Liver (tissue), 9 donors: ENCODE data around the gene CRACR2A. TPM values are rescaled to one million over a fixed set of nuclear protein-coding genes. Genes with fewer than 3 reads are reported as not detected.

Source experiments
- DNase-seq: peaks from one replicate; pipeline ENCODE4 v3.0.0-alpha.2; 2017; ENCODE audit warnings: low spot score
- H3K27ac ChIP-seq, 2 donors: one replicate each; pipeline ENCODE4 v1.7.0; 2013; ENCODE audit warnings: inconsistent platforms in 2 of 2, low read length in 2 of 2, control low read depth in 1 of 2, low read depth in 1 of 2, mild to moderate bottlenecking in 1 of 2
- H3K27me3 ChIP-seq, 4 donors: one replicate each; pipeline versions ENCODE4 v1.6.1 to v1.7.0; 2013; ENCODE audit warnings: low read length in 3 of 4, inconsistent platforms in 1 of 4, mild to moderate bottlenecking in 1 of 4, moderate library complexity in 1 of 4; ENCODE audit not compliant: control insufficient read depth in 4 of 4, insufficient read depth in 4 of 4
- H3K36me3 ChIP-seq, 4 donors: one replicate each; pipeline versions ENCODE4 v1.6.1 to v1.7.0; 2013; ENCODE audit warnings: low read length in 3 of 4, mild to moderate bottlenecking in 3 of 4, low read depth in 1 of 4, moderate library complexity in 1 of 4; ENCODE audit not compliant: control insufficient read depth in 4 of 4, insufficient read depth in 3 of 4
- H3K4me1 ChIP-seq, 4 donors: one replicate each; pipeline versions ENCODE4 v1.6.1 to v1.7.0; 2013; ENCODE audit warnings: low read length in 3 of 4, mild to moderate bottlenecking in 3 of 4, moderate library complexity in 1 of 4; ENCODE audit not compliant: control insufficient read depth in 4 of 4, insufficient read depth in 4 of 4
- H3K4me3 ChIP-seq, 3 donors: one replicate each; pipeline versions ENCODE4 v1.6.1 to v1.7.0; 2013; ENCODE audit warnings: low read length in 3 of 3, control low read depth in 1 of 3, low read depth in 1 of 3, mild to moderate bottlenecking in 1 of 3
- H3K9ac ChIP-seq, 2 donors: one replicate each; pipeline ENCODE4 v1.7.0; 2013; ENCODE audit warnings: low read length in 2 of 2, mild to moderate bottlenecking in 2 of 2, moderate library complexity in 2 of 2, control low read depth in 1 of 2, low read depth in 1 of 2
- H3K9me3 ChIP-seq, 4 donors: one replicate each; pipeline versions ENCODE4 v1.6.1 to v1.7.0; 2013; ENCODE audit warnings: low read length in 3 of 4; ENCODE audit not compliant: control insufficient read depth in 4 of 4
- EGR1 ChIP-seq, 2 donors: IDR thresholded peaks; 2 replicates each; pipeline ENCODE4 v1.6.1; 2016 to 2018; ENCODE audit warnings: antibody characterized with exemption in 2 of 2, low read depth in 2 of 2
- FOXA1 ChIP-seq: IDR thresholded peaks from 2 replicates; pipeline ENCODE4 v1.6.1; 2016; ENCODE audit warnings: antibody characterized with exemption
- FOXA2 ChIP-seq: IDR thresholded peaks from 2 replicates; pipeline ENCODE4 v1.6.1; 2016; ENCODE audit warnings: antibody characterized with exemption
- HNF4A ChIP-seq, 2 donors: conservative IDR thresholded peaks; 2 replicates each; pipeline ENCODE4 v1.6.1; 2016; ENCODE audit warnings: antibody characterized with exemption in 2 of 2, mild to moderate bottlenecking in 2 of 2
- HNF4G ChIP-seq: IDR thresholded peaks from 2 replicates; pipeline ENCODE4 v1.6.1; 2016; ENCODE audit warnings: antibody characterized with exemption
- JUND ChIP-seq, 2 donors: IDR thresholded peaks; 2 replicates each; pipeline ENCODE4 v1.6.1; 2016; ENCODE audit warnings: antibody characterized with exemption in 2 of 2
- MAX ChIP-seq: IDR thresholded peaks from 2 replicates; pipeline ENCODE4 v1.6.1; 2016; ENCODE audit warnings: antibody characterized with exemption
- NR2F2 ChIP-seq: IDR thresholded peaks from 2 replicates; pipeline ENCODE4 v1.6.1; 2016; ENCODE audit warnings: antibody characterized with exemption
- RAD21 ChIP-seq, 2 donors: IDR thresholded peaks; 2 replicates each; pipeline ENCODE4 v1.6.1; 2016; ENCODE audit warnings: antibody characterized with exemption in 2 of 2, mild to moderate bottlenecking in 2 of 2
- RXRA ChIP-seq, 2 donors: IDR thresholded peaks; 2 replicates each; pipeline ENCODE4 v1.6.1; 2017 to 2018; ENCODE audit warnings: antibody characterized with exemption in 2 of 2, mild to moderate bottlenecking in 1 of 2
- SP1 ChIP-seq: IDR thresholded peaks from 2 replicates; pipeline ENCODE4 v1.6.1; 2018; ENCODE audit warnings: antibody characterized with exemption, mild to moderate bottlenecking
- TAF1 ChIP-seq: conservative IDR thresholded peaks from 2 replicates; pipeline ENCODE4 v1.6.1; 2016; ENCODE audit warnings: antibody characterized with exemption, mild to moderate bottlenecking
- YY1 ChIP-seq: IDR thresholded peaks from 2 replicates; pipeline ENCODE4 v1.6.1; 2016; ENCODE audit warnings: antibody characterized with exemption, mild to moderate bottlenecking
- WGBS: extraction: QIAGEN DNeasy Blood & Tissue Kit; methylation state at CpG from one replicate; pipeline ENCODE4 v1.1.7; 2013; 5-methylcytosine and 5-hydroxymethylcytosine counted together
- polyA plus RNA-seq, 2 donors: library from polyadenylated mRNA; stranded (reverse) in 1 of 2; unstranded in 1 of 2; fragments of 200-250 nt in 1 of 2; fragments of >200 nt in 1 of 2; fragmentation: Nextera tagmentation in 1 of 2; extraction: Ambion mirVana in 1 of 2; gene quantifications; one replicate each; pipeline versions ENCODE4 v1.2.1 to v1.2.3, GENCODE V29; 2013 to 2015
- total RNA-seq, 2 donors: library from RNA; depleted of rRNA; stranded (reverse); fragments of >200 nt; gene quantifications; one replicate each; pipeline ENCODE4 v1.2.3, GENCODE V29; 2014
- TF ChIP-seq, protein P1 (sequence below): fragments of 150-350 bp; IDR thresholded peaks from 2 replicates; pipeline ENCODE4 v1.5.1; 2017; ENCODE audit warnings: improper control_type of control experiment, low read depth, low read length; ENCODE audit not compliant: missing input control
- TF ChIP-seq, protein P2 (sequence below): IDR thresholded peaks from 2 replicates; pipeline ENCODE4 v1.6.1; 2016; ENCODE audit warnings: antibody characterized with exemption
- TF ChIP-seq, protein P3 (sequence below): IDR thresholded peaks from 2 replicates; pipeline ENCODE4 v1.6.1; 2016; ENCODE audit warnings: antibody characterized with exemption, mild to moderate bottlenecking
- donor health status: healthy.
- donor health status: healthy.
- donor health status: healthy.
- donor health status: healthy.
- donor health status: healthy.

The CRACR2A gene
- total and polyA plus RNA-seq, 4 donors, result 0.33 to 4.2 (median 1.4) TPM

- WGBS, result 60% methylated on average over 14 of the region's 14 CpGs
- H3K27me3 ChIP-seq, result peaks cover 0 to 9% (median 5%) of the 10 kb centered on the region in 4 donors
- H3K9me3 ChIP-seq, result no peaks in the 10 kb centered on the region
- H3K4me3 ChIP-seq, result no peak overlapping the region
- H3K4me1 ChIP-seq, result no peaks in the 10 kb centered on the region
- H3K27ac ChIP-seq, result no peak overlapping the region
- TF ChIP-seq SP1, result no peak
- no peak for TF ChIP-seq EGR1 (IDR thresholded peaks at IDR 0.05; ENCODE audit: low read depth in 2 of 2)
- no peak for TF ChIP-seq RAD21 (IDR thresholded peaks at IDR 0.05)
- TF ChIP-seq HNF4A (conservative IDR thresholded peaks at IDR 0.05), result no peak
- no peak for TF ChIP-seq NR2F2
- TF ChIP-seq HNF4G, result no peak
- TF ChIP-seq, protein P1, sequence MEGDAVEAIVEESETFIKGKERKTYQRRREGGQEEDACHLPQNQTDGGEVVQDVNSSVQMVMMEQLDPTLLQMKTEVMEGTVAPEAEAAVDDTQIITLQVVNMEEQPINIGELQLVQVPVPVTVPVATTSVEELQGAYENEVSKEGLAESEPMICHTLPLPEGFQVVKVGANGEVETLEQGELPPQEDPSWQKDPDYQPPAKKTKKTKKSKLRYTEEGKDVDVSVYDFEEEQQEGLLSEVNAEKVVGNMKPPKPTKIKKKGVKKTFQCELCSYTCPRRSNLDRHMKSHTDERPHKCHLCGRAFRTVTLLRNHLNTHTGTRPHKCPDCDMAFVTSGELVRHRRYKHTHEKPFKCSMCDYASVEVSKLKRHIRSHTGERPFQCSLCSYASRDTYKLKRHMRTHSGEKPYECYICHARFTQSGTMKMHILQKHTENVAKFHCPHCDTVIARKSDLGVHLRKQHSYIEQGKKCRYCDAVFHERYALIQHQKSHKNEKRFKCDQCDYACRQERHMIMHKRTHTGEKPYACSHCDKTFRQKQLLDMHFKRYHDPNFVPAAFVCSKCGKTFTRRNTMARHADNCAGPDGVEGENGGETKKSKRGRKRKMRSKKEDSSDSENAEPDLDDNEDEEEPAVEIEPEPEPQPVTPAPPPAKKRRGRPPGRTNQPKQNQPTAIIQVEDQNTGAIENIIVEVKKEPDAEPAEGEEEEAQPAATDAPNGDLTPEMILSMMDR, result no peak
- no peak for TF ChIP-seq FOXA1
- TF ChIP-seq JUND (IDR thresholded peaks at IDR 0.05), result no peak
- TF ChIP-seq RXRA (IDR thresholded peaks at IDR 0.05), result no peak
- no peak for TF ChIP-seq MAX
- TF ChIP-seq, protein P2, sequence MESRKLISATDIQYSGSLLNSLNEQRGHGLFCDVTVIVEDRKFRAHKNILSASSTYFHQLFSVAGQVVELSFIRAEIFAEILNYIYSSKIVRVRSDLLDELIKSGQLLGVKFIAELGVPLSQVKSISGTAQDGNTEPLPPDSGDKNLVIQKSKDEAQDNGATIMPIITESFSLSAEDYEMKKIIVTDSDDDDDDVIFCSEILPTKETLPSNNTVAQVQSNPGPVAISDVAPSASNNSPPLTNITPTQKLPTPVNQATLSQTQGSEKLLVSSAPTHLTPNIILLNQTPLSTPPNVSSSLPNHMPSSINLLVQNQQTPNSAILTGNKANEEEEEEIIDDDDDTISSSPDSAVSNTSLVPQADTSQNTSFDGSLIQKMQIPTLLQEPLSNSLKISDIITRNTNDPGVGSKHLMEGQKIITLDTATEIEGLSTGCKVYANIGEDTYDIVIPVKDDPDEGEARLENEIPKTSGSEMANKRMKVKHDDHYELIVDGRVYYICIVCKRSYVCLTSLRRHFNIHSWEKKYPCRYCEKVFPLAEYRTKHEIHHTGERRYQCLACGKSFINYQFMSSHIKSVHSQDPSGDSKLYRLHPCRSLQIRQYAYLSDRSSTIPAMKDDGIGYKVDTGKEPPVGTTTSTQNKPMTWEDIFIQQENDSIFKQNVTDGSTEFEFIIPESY, result no peak
- no peak for TF ChIP-seq YY1
- no peak for TF ChIP-seq TAF1
- TF ChIP-seq FOXA2, result no peak
- TF ChIP-seq, protein P3, sequence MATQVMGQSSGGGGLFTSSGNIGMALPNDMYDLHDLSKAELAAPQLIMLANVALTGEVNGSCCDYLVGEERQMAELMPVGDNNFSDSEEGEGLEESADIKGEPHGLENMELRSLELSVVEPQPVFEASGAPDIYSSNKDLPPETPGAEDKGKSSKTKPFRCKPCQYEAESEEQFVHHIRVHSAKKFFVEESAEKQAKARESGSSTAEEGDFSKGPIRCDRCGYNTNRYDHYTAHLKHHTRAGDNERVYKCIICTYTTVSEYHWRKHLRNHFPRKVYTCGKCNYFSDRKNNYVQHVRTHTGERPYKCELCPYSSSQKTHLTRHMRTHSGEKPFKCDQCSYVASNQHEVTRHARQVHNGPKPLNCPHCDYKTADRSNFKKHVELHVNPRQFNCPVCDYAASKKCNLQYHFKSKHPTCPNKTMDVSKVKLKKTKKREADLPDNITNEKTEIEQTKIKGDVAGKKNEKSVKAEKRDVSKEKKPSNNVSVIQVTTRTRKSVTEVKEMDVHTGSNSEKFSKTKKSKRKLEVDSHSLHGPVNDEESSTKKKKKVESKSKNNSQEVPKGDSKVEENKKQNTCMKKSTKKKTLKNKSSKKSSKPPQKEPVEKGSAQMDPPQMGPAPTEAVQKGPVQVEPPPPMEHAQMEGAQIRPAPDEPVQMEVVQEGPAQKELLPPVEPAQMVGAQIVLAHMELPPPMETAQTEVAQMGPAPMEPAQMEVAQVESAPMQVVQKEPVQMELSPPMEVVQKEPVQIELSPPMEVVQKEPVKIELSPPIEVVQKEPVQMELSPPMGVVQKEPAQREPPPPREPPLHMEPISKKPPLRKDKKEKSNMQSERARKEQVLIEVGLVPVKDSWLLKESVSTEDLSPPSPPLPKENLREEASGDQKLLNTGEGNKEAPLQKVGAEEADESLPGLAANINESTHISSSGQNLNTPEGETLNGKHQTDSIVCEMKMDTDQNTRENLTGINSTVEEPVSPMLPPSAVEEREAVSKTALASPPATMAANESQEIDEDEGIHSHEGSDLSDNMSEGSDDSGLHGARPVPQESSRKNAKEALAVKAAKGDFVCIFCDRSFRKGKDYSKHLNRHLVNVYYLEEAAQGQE, result no peak
- no peak overlapping the region for H3K9ac ChIP-seq
- DNase-seq, result no peak
- H3K36me3 ChIP-seq, result no peaks in the 10 kb centered on the region
Observed at GRCh38 chr12:3600039-3600720, 152.7 kb downstream of the CRACR2A start.
